Left lung (tissue), 10 donors: ENCODE results near the gene RNASE8. TPM values are rescaled to one million over a fixed set of nuclear protein-coding genes. Genes with fewer than 3 reads are reported as not detected.
"Not testable (repeated sequence)": the region's sequence is repeated elsewhere in the genome, so short reads cannot be mapped to it uniquely, and the experiment has no call there.

Source experiments
- ATAC-seq: fragments of 200-7000 bp; cut with Tn5 transposase; one replicate; pipeline ENCODE4 v1.9.1; 2020; ENCODE audit warnings: moderate library complexity
- DNase-seq, 4 donors: peaks; one replicate each; pipeline ENCODE4 v3.0.0-alpha.2; 2013 to 2020
- H3K27ac ChIP-seq, 2 donors: fragments of 200-600 bp; sonication (generic) in 1 of 2; one replicate each; pipeline versions ENCODE4 v1.5.0 to v1.8.0; 2020 to 2021
- H3K27me3 ChIP-seq, 2 donors: fragments of 200-600 bp; sonication (generic) in 1 of 2; one replicate each; pipeline versions ENCODE4 v1.5.0 to v1.8.0; 2020 to 2021
- H3K36me3 ChIP-seq, 2 donors: fragments of 200-600 bp; sonication (generic) in 1 of 2; one replicate each; pipeline versions ENCODE4 v1.5.0 to v1.8.0; 2020 to 2021
- H3K4me1 ChIP-seq, 2 donors: fragments of 200-600 bp; one replicate each; pipeline ENCODE4 v1.8.0; 2021
- H3K4me3 ChIP-seq, 2 donors: fragments of 200-600 bp; sonication (generic) in 1 of 2; one replicate each; pipeline versions ENCODE4 v1.5.0 to v1.8.0; 2020 to 2021; ENCODE audit warnings: mild to moderate bottlenecking in 1 of 2
- H3K9me3 ChIP-seq, 2 donors: fragments of 200-600 bp; sonication (generic) in 1 of 2; one replicate each; pipeline versions ENCODE4 v1.5.0 to v1.8.0; 2020 to 2021
- intact Hi-C, 2 donors: fragments of 100-400 bp; cut with DNase I; formaldehyde crosslinking; loops; one replicate each; pipeline versions ENCODE4 v1.11.2 to v1.14.2; 2022
- polyA plus RNA-seq, 6 donors: library from polyadenylated mRNA; unstranded; fragments of 120-200 nt; gene quantifications; one replicate each; pipeline ENCODE4 v1.2.1, GENCODE V29; 2013; ENCODE audit not compliant: insufficient read length in 6 of 6
- total RNA-seq, 2 donors: library from RNA; stranded (reverse); fragmentation: NEBNext Ultra II Directional; extraction: Animal tissue kit (Norgen Biotek cat#: 25700); gene quantifications; one replicate each; pipeline ENCODE4 v1.2.1, GENCODE V29; 2021
- TF ChIP-seq, protein P1 (sequence below), 2 donors: fragments of 200-600 bp; sonication (generic) in 1 of 2; IDR thresholded peaks; one replicate each; pipeline versions ENCODE4 v1.5.0 to v1.8.0; 2021; ENCODE audit warnings: antibody characterized with exemption in 2 of 2
- donor health status: DM: no; HTN: yes; CAD: no.
- donor health status: DM: no; HTN: no; CAD: no.

Gene RNASE8
- total and polyA plus RNA-seq, 8 donors: 0.21 to 0.31 TPM; not detected in 6

GRCh38 chr14:21040370-21040925 lies 17.2 kb upstream of the RNASE8 start:
- Histone ChIP-seq H3K4me1 (peaks cover 24 to 31% of the 10 kb centered on the region in 2 donors), H3K27me3 (peaks cover 0 to 5% of the 10 kb centered on the region in 2 donors), H3K9me3 (no peaks in the 10 kb centered on the region), H3K27ac (no peak overlapping the region), H3K4me3 (no peak overlapping the region), H3K36me3 (no peaks in the 10 kb centered on the region)
- intact Hi-C loops: loop anchor here in 1 of 2 donors (2.0 kb wide), 1 partner anchor 26 kb away; no protein-coding TSS in a partner anchor
- TF ChIP-seq, protein P1, sequence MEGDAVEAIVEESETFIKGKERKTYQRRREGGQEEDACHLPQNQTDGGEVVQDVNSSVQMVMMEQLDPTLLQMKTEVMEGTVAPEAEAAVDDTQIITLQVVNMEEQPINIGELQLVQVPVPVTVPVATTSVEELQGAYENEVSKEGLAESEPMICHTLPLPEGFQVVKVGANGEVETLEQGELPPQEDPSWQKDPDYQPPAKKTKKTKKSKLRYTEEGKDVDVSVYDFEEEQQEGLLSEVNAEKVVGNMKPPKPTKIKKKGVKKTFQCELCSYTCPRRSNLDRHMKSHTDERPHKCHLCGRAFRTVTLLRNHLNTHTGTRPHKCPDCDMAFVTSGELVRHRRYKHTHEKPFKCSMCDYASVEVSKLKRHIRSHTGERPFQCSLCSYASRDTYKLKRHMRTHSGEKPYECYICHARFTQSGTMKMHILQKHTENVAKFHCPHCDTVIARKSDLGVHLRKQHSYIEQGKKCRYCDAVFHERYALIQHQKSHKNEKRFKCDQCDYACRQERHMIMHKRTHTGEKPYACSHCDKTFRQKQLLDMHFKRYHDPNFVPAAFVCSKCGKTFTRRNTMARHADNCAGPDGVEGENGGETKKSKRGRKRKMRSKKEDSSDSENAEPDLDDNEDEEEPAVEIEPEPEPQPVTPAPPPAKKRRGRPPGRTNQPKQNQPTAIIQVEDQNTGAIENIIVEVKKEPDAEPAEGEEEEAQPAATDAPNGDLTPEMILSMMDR (IDR thresholded peaks at IDR 0.05): peak in 1 of 2 donors; percentile 6
- no peak for ATAC-seq
- DNase-seq: no peak

DNA sequence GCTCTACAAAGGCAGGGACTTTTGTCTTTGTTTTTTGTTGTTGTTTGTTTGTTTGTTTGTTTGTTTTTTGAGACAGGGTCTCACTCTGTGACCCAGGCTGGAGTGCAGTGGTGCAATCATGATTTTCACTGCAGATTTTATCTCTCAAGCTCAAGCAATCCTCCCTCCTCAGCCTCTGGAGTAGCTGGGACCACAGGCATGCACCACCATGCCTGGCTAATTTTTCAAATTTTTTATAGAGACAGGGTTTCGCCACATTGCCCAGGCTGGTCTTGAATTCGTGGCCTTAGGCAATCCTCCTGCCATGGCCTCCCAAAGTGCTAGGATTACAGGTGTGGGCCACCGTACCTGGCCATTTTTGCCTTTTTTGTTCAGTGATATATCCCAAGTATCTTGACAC lies 16.7 kb upstream of the RNASE8 start:
- H3K4me1 ChIP-seq: peaks cover 24 to 31% of the 10 kb centered on the region in 2 donors
- not testable (repeated sequence) for H3K36me3 ChIP-seq, H3K4me3 ChIP-seq, H3K27me3 ChIP-seq, DNase-seq, ATAC-seq, H3K9me3 ChIP-seq, H3K27ac ChIP-seq
- intact Hi-C loops: loop anchor here in 1 of 2 donors (2.0 kb wide), 1 partner anchor 26 kb away; no protein-coding TSS in a partner anchor

GRCh38 chr14:21041676-21042433 lies 15.8 kb upstream of the RNASE8 start, which contains the start of gene RNASE7:
RNASE7 (plus strand) TSS chr14:21042362; CDS start chr14:21042993, 631 bp downstream.
- Histone ChIP-seq H3K27ac (no peak within 1 kb of the TSS), H3K4me3 (no peak within 1 kb of the TSS), H3K9me3 (no peaks in the 10 kb centered on the region), H3K4me1 (peaks cover 24 to 31% of the 10 kb centered on the region in 2 donors), H3K27me3 (peaks cover 0 to 5% of the 10 kb centered on the region in 2 donors), H3K36me3 (no peaks in the 10 kb centered on the region)
- ATAC-seq (no peak), DNase-seq (no peak)
- TF ChIP-seq, protein P1 (IDR thresholded peaks at IDR 0.05): no peak
- intact Hi-C loops: loop anchor here in 1 of 2 donors (2.0 kb wide), 1 partner anchor 27 kb away; no protein-coding TSS in a partner anchor

- Histone ChIP-seq H3K4me1 (peaks cover 24 to 31% of the 10 kb centered on the region in 2 donors), H3K36me3 (no peaks in the 10 kb centered on the region), H3K4me3 (no peak overlapping the region), H3K27ac (no peak overlapping the region), H3K9me3 (no peaks in the 10 kb centered on the region), H3K27me3 (peaks cover 0 to 5% of the 10 kb centered on the region in 2 donors)
- intact Hi-C loops: no loop called here
- TF ChIP-seq, protein P1 (IDR thresholded peaks at IDR 0.05): no peak
- ATAC-seq (no peak), DNase-seq (no peak)
Observed at GRCh38 chr14:21042918-21043317, 14.7 kb upstream of the RNASE8 start.

DNA sequence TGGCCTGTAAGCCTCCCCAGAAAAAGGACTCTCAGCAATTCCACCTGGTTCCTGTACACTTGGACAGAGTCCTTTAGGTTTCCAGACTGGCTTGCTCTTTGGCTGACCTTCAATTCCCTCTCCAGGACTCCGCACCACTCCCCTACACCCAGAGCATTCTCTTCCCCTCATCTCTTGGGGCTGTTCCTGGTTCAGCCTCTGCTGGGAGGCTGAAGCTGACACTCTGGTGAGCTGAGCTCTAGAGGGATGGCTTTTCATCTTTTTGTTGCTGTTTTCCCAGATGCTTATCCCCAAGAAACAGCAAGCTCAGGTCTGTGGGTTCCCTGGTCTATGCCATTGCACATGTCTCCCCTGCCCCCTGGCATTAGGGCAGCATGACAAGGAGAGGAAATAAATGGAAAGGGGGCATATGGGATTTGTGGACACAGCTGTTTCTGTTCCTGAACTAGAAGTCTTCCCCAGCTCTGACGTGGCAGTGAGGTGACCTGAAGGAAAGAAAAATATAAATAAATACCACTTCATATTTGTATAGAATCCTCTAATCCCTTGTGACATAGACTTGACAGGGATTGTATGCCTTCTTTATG lies 14.1 kb upstream of the RNASE8 start:
- H3K27me3 ChIP-seq: peaks cover 0 to 5% of the 10 kb centered on the region in 2 donors
- no peak overlapping the region for H3K4me3 ChIP-seq
- H3K9me3 ChIP-seq: no peaks in the 10 kb centered on the region
- H3K27ac ChIP-seq: no peak overlapping the region
- DNase-seq (no peak), ATAC-seq (no peak)
- intact Hi-C loops: no loop called here
- H3K36me3 ChIP-seq: no peaks in the 10 kb centered on the region
- TF ChIP-seq, protein P1 (IDR thresholded peaks at IDR 0.05): no peak
- H3K4me1 ChIP-seq: peaks cover 24 to 31% of the 10 kb centered on the region in 2 donors
